Fibroblast of skin of scalp (primary cell): ENCODE results near the gene TTC39C.

Experiments
- DNase-seq: peaks from one replicate; pipeline ENCODE4 v3.0.0-alpha.2; 2013

The TTC39C gene

GRCh38 chr18:24089515-24090337, 75.2 kb downstream of the TTC39C start:
- DNase-seq, result no peak

- no peak for DNase-seq
Measured at GRCh38 chr18:24090876-24091275, 76.3 kb downstream of the TTC39C start.

- no peak for DNase-seq
Measured at GRCh38 chr18:24094561-24094960, 80.0 kb downstream of the TTC39C start.

- peak; percentile 11 for DNase-seq
Measured at GRCh38 chr18:24095976-24096375, 81.4 kb downstream of the TTC39C start.

GRCh38 chr18:24103320-24104021, 88.9 kb downstream of the TTC39C start:
- DNase-seq, result no peak

GRCh38 chr18:24104486-24104885, 89.9 kb downstream of the TTC39C start:
- no peak for DNase-seq

- no peak for DNase-seq
Measured at GRCh38 chr18:24108641-24109040, 94.1 kb downstream of the TTC39C start.

GRCh38 chr18:24111936-24112335, 97.4 kb downstream of the TTC39C start:
- DNase-seq, result no peak

GRCh38 chr18:24112464-24112863, 97.9 kb downstream of the TTC39C start:
- DNase-seq, result no peak

GRCh38 chr18:24112874-24113615, 98.5 kb downstream of the TTC39C start:
- DNase-seq, result no peak

- DNase-seq, result no peak
Measured at GRCh38 chr18:24114924-24115549, 100.5 kb downstream of the TTC39C start.

GRCh38 chr18:24115628-24116027, 101.1 kb downstream of the TTC39C start:
- DNase-seq, result no peak

- DNase-seq, result peak; percentile 63
Measured at GRCh38 chr18:24118750-24119577, 104.4 kb downstream of the TTC39C start.

- no peak for DNase-seq
Measured at GRCh38 chr18:24120676-24121075, 106.1 kb downstream of the TTC39C start.

- no peak for DNase-seq
Measured at GRCh38 chr18:24121625-24122024, 107.1 kb downstream of the TTC39C start.

GRCh38 chr18:24126155-24126961, 111.8 kb downstream of the TTC39C start:
- DNase-seq, result peak; percentile 81

- DNase-seq, result no peak
Measured at GRCh38 chr18:24127735-24128134, 113.2 kb downstream of the TTC39C start.

- DNase-seq, result no peak
Measured at GRCh38 chr18:24128700-24129099, 114.1 kb downstream of the TTC39C start.

GRCh38 chr18:24130494-24130893, 115.9 kb downstream of the TTC39C start:
- DNase-seq, result no peak

GRCh38 chr18:24136967-24137373, 122.4 kb downstream of the TTC39C start:
- peak; percentile 11 for DNase-seq

- DNase-seq, result no peak
Measured at GRCh38 chr18:24138409-24138788, 123.8 kb downstream of the TTC39C start.
